H1 (cell line): Measurements from ENCODE around the gene NMU. TPM values are rescaled to one million over a fixed set of nuclear protein-coding genes. Genes with fewer than 3 reads are reported as not detected.

Experiments
- CTCF ChIA-PET: fragments of 300-600 bp; sonication (Branson Sonifier 250); formaldehyde crosslinking; loops from one replicate; lab custom pipeline; 2021; ENCODE audit not compliant: partially characterized antibody; lab: Charles Lee
- POLR2A ChIA-PET: fragments of 300-600 bp; sonication (Branson Sonifier 250); formaldehyde crosslinking; loops from one replicate; lab custom pipeline; 2021; ENCODE audit warnings: inconsistent platforms; ENCODE audit not compliant: partially characterized antibody; lab: Charles Lee
- DNase-seq, 2 experiments: peaks; one replicate each; pipeline versions ENCODE4 v3.0.0 to v3.0.0-alpha.2; 2010 to 2022; ENCODE audit warnings: low spot score in 2 of 2, low read depth in 1 of 2, mixed read lengths in 1 of 2
- FAIRE-seq: peaks from 2 replicates; lab custom pipeline; 2011; peaks lifted over from hg19 to GRCh38; lab: Jason Lieb, UNC
- H2AFZ ChIP-seq: 2 replicates; pipeline ENCODE4 v1.8.1; 2012; ENCODE audit warnings: low read length, inconsistent platforms
- H2AK5ac ChIP-seq: 2 replicates; pipeline ENCODE4 v1.6.1; 2013; ENCODE audit warnings: low read depth, low read length
- H2BK120ac ChIP-seq: replicated peaks from 2 replicates; pipeline ENCODE3; 2013; ENCODE audit warnings: low read depth, low read length, inconsistent platforms
- H2BK12ac ChIP-seq: 2 replicates; pipeline ENCODE4 v1.6.1; 2013; ENCODE audit warnings: low read depth, low read length
- H2BK15ac ChIP-seq: 2 replicates; pipeline ENCODE4 v1.6.1; 2013; ENCODE audit warnings: low read length
- H2BK20ac ChIP-seq: 2 replicates; pipeline ENCODE4 v1.6.1; 2013; ENCODE audit warnings: low read length
- H2BK5ac ChIP-seq: 2 replicates; pipeline ENCODE4 v1.6.1; 2013; ENCODE audit warnings: low read depth, low read length
- H3K14ac ChIP-seq: 2 replicates; pipeline ENCODE4 v1.6.1; 2013; ENCODE audit warnings: inconsistent platforms; ENCODE audit not compliant: insufficient read length
- H3K18ac ChIP-seq: 2 replicates; pipeline ENCODE4 v1.6.1; 2013; ENCODE audit warnings: low read length; ENCODE audit errors: extremely low read depth
- H3K23ac ChIP-seq: 2 replicates; pipeline ENCODE4 v1.6.1; 2013; ENCODE audit warnings: inconsistent platforms; ENCODE audit not compliant: insufficient read length
- H3K23me2 ChIP-seq: 2 replicates; pipeline ENCODE4 v1.6.1; 2013; ENCODE audit warnings: low read depth, low read length
- H3K27ac ChIP-seq: 2 replicates; pipeline ENCODE4 v1.6.1; 2011; ENCODE audit warnings: low read depth, low read length, inconsistent platforms
- H3K27me3 ChIP-seq, 4 experiments: replicated peaks in 1 of 4; 1 replicate in 1 of 4; 2 replicates in 3 of 4; pipeline versions ENCODE4 v1.6.1 to v1.8.1; 2011 to 2013; ENCODE audit warnings: low read length in 3 of 4, mild to moderate bottlenecking in 3 of 4, inconsistent platforms in 2 of 4, mixed read lengths in 2 of 4, moderate library complexity in 1 of 4; ENCODE audit not compliant: control insufficient read depth in 3 of 4, insufficient read depth in 3 of 4; ENCODE audit errors: extremely low read depth in 1 of 4
- H3K36me3 ChIP-seq, 4 experiments: 2 replicates each; pipeline versions ENCODE4 v1.6.1 to v1.8.1; 2011 to 2013; ENCODE audit warnings: mild to moderate bottlenecking in 4 of 4, low read length in 3 of 4, moderate library complexity in 2 of 4, control low read depth in 1 of 4, inconsistent platforms in 1 of 4; ENCODE audit not compliant: insufficient read depth in 4 of 4, control insufficient read depth in 2 of 4
- H3K4ac ChIP-seq: replicated peaks from 2 replicates; pipeline ENCODE3; 2013; ENCODE audit warnings: low read length, low read depth, mixed read lengths, inconsistent platforms; ENCODE audit not compliant: insufficient read length
- H3K4me1 ChIP-seq, 4 experiments: replicated peaks in 1 of 4; 1 replicate in 1 of 4; 2 replicates in 3 of 4; pipeline versions ENCODE4 v1.6.1 to v1.8.1; 2011 to 2013; ENCODE audit warnings: low read length in 3 of 4, inconsistent platforms in 2 of 4, mixed read lengths in 1 of 4; ENCODE audit not compliant: insufficient read depth in 4 of 4, control insufficient read depth in 3 of 4
- H3K4me2 ChIP-seq, 2 experiments: 2 replicates each; pipeline versions ENCODE4 v1.6.1 to v1.8.1; 2011 to 2013; ENCODE audit warnings: low read depth in 2 of 2, low read length in 2 of 2, control low read depth in 1 of 2, inconsistent platforms in 1 of 2, mild to moderate bottlenecking in 1 of 2; ENCODE audit not compliant: insufficient read depth in 1 of 2
- H3K4me3 ChIP-seq, 4 experiments: fragments of 200-600, 300-600 bp in 1 of 4; sonication (generic), shearing (Covaris generic), sonication (Bioruptor Twin) in 1 of 4; 2 replicates each; pipeline versions ENCODE4 v1.5.1 to v1.8.1; 2011 to 2016; ENCODE audit warnings: low read length in 4 of 4, low read depth in 3 of 4, control low read depth in 2 of 4, inconsistent platforms in 2 of 4, mild to moderate bottlenecking in 2 of 4, mixed read lengths in 1 of 4, moderate library complexity in 1 of 4; ENCODE audit not compliant: insufficient read depth in 2 of 4; ENCODE audit errors: extremely low read depth in 1 of 4
- H3K56ac ChIP-seq: replicated peaks from 2 replicates; pipeline ENCODE3; 2013; ENCODE audit warnings: low read depth, mild to moderate bottlenecking, mixed read lengths, low read length, inconsistent platforms; ENCODE audit not compliant: insufficient read length
- H3K79me1 ChIP-seq: 2 replicates; pipeline ENCODE4 v1.6.1; 2013; ENCODE audit warnings: low read depth, low read length, control low read depth
- H3K79me2 ChIP-seq, 2 experiments: 2 replicates each; pipeline versions ENCODE4 v1.6.1 to v1.8.1; 2012 to 2013; ENCODE audit warnings: low read length in 2 of 2, mild to moderate bottlenecking in 2 of 2, inconsistent platforms in 1 of 2; ENCODE audit not compliant: insufficient read depth in 2 of 2, control insufficient read depth in 1 of 2
- H3K9ac ChIP-seq, 4 experiments: replicated peaks in 1 of 4; 1 replicate in 1 of 4; 2 replicates in 3 of 4; pipeline versions ENCODE4 v1.6.1 to v1.8.1; 2011 to 2013; ENCODE audit warnings: low read depth in 3 of 4, low read length in 3 of 4, control low read depth in 2 of 4, mild to moderate bottlenecking in 2 of 4, moderate library complexity in 2 of 4, inconsistent platforms in 1 of 4; ENCODE audit errors: extremely low read depth in 1 of 4
- H3K9me3 ChIP-seq, 2 experiments: 2 replicates each; pipeline versions ENCODE4 v1.6.1 to v1.8.1; 2012 to 2013; ENCODE audit warnings: mild to moderate bottlenecking in 2 of 2, moderate library complexity in 2 of 2, control low read depth in 1 of 2, inconsistent platforms in 1 of 2, low read depth in 1 of 2, low read length in 1 of 2, mixed read lengths in 1 of 2; ENCODE audit not compliant: insufficient read depth in 2 of 2
- H4K20me1 ChIP-seq, 2 experiments: replicated peaks in 1 of 2; 2 replicates each; pipeline versions ENCODE3 to v1.8.1; 2011 to 2013; ENCODE audit warnings: inconsistent platforms in 2 of 2, low read length in 2 of 2, mild to moderate bottlenecking in 1 of 2; ENCODE audit not compliant: insufficient read depth in 2 of 2, control insufficient read depth in 1 of 2
- H4K5ac ChIP-seq: 2 replicates; pipeline ENCODE4 v1.6.1; 2013; ENCODE audit warnings: low read length, low read depth, mixed read lengths, inconsistent platforms; ENCODE audit not compliant: insufficient read length
- H4K8ac ChIP-seq: 2 replicates; pipeline ENCODE4 v1.8.0; 2013; ENCODE audit warnings: mild to moderate bottlenecking, moderate library complexity, low read length, inconsistent platforms; ENCODE audit not compliant: insufficient read depth; ENCODE audit errors: extremely low read depth
- H4K91ac ChIP-seq: replicated peaks from 2 replicates; pipeline ENCODE3; 2013; ENCODE audit warnings: low read length, mixed read lengths, inconsistent platforms; ENCODE audit not compliant: insufficient read length
- CTCF ChIP-seq, 3 experiments: IDR thresholded peaks; 1 replicate in 2 of 3; 2 replicates in 1 of 3; pipeline versions ENCODE4 v1.5.1 to v1.6.1; 2011; ENCODE audit warnings: low read length in 3 of 3, mild to moderate bottlenecking in 3 of 3, inconsistent platforms in 2 of 3, low read depth in 1 of 3, moderate library complexity in 1 of 3; ENCODE audit not compliant: insufficient read depth in 1 of 3; ENCODE audit errors: control extremely low read depth in 1 of 3
- GABPA ChIP-seq: IDR thresholded peaks from 2 replicates; pipeline ENCODE4 v1.6.1; 2011; ENCODE audit warnings: mild to moderate bottlenecking, low read length, moderate library complexity, borderline replicate concordance; ENCODE audit not compliant: insufficient read depth
- RBBP5 ChIP-seq: IDR thresholded peaks from 2 replicates; pipeline ENCODE4 v1.7.1; 2012; ENCODE audit warnings: low read depth, mild to moderate bottlenecking, inconsistent platforms, low read length, moderate library complexity, borderline replicate concordance
- WGBS, 2 experiments: shearing (Covaris generic) in 1 of 2; methylation state at CpG; one replicate each; pipeline versions ENCODE4 v1.1.6 to v1.1.7; 2013 to 2015; ENCODE audit warnings: low lambda C conversion rate in 2 of 2, mixed read lengths in 2 of 2, inconsistent platforms in 1 of 2, low coverage in 1 of 2, missing lambda C conversion rate in 1 of 2; ENCODE audit not compliant: insufficient replicate concordance in 2 of 2, insufficient coverage in 1 of 2, insufficient read length in 1 of 2; ENCODE audit errors: extremely low coverage in 1 of 2, missing lambda C conversion rate in 1 of 2; 5-methylcytosine and 5-hydroxymethylcytosine counted together
- long read RNA-seq, 2 experiments: library from RNA in 1 of 2; library from capped mRNA in 1 of 2; stranded (forward); transcript quantifications; one replicate each; pipeline ENCODE4 v2.0.0, GENCODE V29; 2021; ENCODE audit warnings: inconsistent platforms in 1 of 2
- polyA minus RNA-seq, 3 experiments: library from RNA; depleted of rRNA, polyadenylated mRNA; stranded (reverse); fragments of >200 nt; gene quantifications; 1 replicate in 2 of 3; 2 replicates in 1 of 3; pipeline ENCODE4 v1.2.3, GENCODE V29; 2011
- polyA plus RNA-seq, 7 experiments: library from polyadenylated mRNA; depleted of rRNA in 3 of 7; stranded (reverse) in 5 of 7; unstranded in 2 of 7; fragments of >200 nt in 5 of 7; fragments of 200-250 nt in 2 of 7; gene quantifications; 1 replicate in 5 of 7; 2 replicates in 1 of 7; 4 replicates in 1 of 7; pipeline versions ENCODE4 v1.2.1 to v1.2.3, GENCODE V29; 2011 to 2013; ENCODE audit warnings: missing spikeins in 2 of 7, mixed read lengths in 2 of 7
- total RNA-seq: library from RNA; stranded (reverse); fragmentation: NEBNext Ultra II Directional; extraction: Animal tissue kit (Norgen Biotek cat#: 25700); gene quantifications from 2 replicates; pipeline ENCODE4 v1.2.1, GENCODE V29; 2021

NMU gene, protein sequence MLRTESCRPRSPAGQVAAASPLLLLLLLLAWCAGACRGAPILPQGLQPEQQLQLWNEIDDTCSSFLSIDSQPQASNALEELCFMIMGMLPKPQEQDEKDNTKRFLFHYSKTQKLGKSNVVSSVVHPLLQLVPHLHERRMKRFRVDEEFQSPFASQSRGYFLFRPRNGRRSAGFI
- total RNA-seq, result 30.5 and 31.8 TPM in 2 replicates
- polyA plus RNA-seq (2011; rRNA removed), result 40.9 and 50.4 TPM in 2 replicates
- 44.8 TPM for polyA plus RNA-seq (2011; cell fraction: cytosol; rRNA removed)
- polyA plus RNA-seq (2011; cell fraction: nucleus; rRNA removed), result 12.8 TPM
- polyA plus RNA-seq (2012, experiment 1 of 2), result 33.5 to 41.0 TPM (median 34.4 TPM) in 4 replicates
- 35.0 TPM for polyA plus RNA-seq (2012, experiment 2 of 2)
- polyA plus RNA-seq (2013, experiment 1 of 2), result 36.3 TPM
- polyA plus RNA-seq (2013, experiment 2 of 2), result 44.5 TPM
- polyA minus RNA-seq (2011; rRNA and poly(A)+ RNA removed), result 6.1 and 8.9 TPM in 2 replicates
- 11.4 TPM for polyA minus RNA-seq (2011; cell fraction: cytosol; rRNA and poly(A)+ RNA removed)
- 9.8 TPM for polyA minus RNA-seq (2011; cell fraction: nucleus; rRNA and poly(A)+ RNA removed)
- long read RNA-seq, experiment 1, transcript NMU-201 (10 exons, 816 nt), result major isoform, 11 of 20 reads
- long read RNA-seq, experiment 1, partial matches to known transcripts, result 2 of 20 reads
- long read RNA-seq, experiment 1, other reads (novel, unspliced or antisense), result 6 of 20 reads
- long read RNA-seq, experiment 2, partial matches to known transcripts, result 1 of 5 reads
- long read RNA-seq, experiment 2, other reads (novel, unspliced or antisense), result 4 of 5 reads

DNA sequence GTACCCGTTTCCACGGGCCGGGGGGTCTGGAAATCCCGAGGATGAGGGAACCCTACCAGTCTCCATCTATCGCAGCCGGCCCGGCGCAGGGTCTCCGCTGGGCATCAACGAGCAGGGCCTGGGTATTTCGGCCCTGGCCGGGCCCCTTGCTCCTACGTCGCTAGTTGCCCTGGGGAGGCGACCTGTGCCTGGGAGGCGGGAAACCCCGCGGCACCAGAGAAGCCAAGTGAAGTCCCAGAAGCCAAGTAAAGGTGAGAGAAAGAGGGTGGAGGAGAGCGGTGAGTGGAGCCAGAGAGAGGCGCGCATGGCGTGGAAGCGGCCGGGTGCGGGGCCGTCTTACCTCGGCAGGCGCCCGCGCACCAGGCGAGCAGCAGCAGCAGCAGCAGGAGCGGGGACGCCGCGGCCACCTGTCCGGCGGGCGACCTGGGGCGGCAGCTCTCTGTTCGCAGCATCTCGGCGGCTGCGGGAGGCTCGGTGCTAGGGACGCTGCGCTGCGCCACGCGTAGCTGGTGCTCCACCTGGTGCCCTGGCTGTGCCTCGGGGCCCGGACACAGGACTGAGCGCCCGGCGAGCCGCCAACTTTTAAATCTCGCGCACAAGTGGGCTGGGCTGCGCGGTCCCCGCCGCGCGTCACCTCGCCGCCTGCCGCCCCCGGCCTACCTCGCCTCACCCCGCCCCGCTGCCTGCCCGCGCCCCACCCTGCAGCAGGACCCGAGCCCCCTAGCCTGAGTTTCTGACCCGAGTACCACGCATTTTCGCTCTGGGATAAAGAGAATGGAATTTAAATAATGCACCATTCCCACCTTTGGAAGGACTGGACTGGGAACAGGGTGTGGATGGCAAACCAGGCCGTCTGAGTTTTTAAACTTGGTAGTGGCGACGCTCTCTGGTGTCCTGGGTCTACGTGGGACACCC, at the start of gene NMU:
NMU (minus strand) TSS at position 558 of the 915 bp plus-strand sequence; CDS start at position 452, 106 bp downstream.
- no peak within 1 kb of the TSS for H3K56ac ChIP-seq
- H3K4ac ChIP-seq, result no peak within 1 kb of the TSS
- peaks cover 16% of the 10 kb centered on the region for H3K23me2 ChIP-seq
- H3K79me2 ChIP-seq, result peaks cover 0 to 11% of the 10 kb centered on the region in 2 experiments; a peak in 1 of 4 replicates
- H3K9ac ChIP-seq, result peak within 1 kb of the TSS in 3 of 4 experiments; percentile 38 to 73 (median 43); a peak in 5 of 7 replicates
- DNase-seq (peak in 1 of 2 experiments; percentile 73), FAIRE-seq (no peak)
- H2BK120ac ChIP-seq, result peak within 1 kb of the TSS; percentile 89
- 1% methylated on average over 54 of the region's 80 CpGs; no CpG with 5 or more reads in 1 of the 2 experiments for WGBS, 2 experiments
- H3K14ac ChIP-seq, result no peak within 1 kb of the TSS
- peaks cover 0 to 23% (median 15%) of the 10 kb centered on the region in 4 experiments; a peak in 6 of 7 replicates for H3K27me3 ChIP-seq
- no peaks in the 10 kb centered on the region for H3K36me3 ChIP-seq
- POLR2A ChIA-PET, result interaction anchor here (0.6 to 1.4 kb wide), 7 partner anchors 18 to 802 kb away, joined by 3 read pairs; partner anchors contain the start of gene TMEM165
- CTCF ChIA-PET, result interaction anchor here (1.7 to 2.2 kb wide), 2 partner anchors 93 to 231 kb away, joined by 3 to 4 read pairs; no protein-coding TSS in a partner anchor
- no peaks in the 10 kb centered on the region for H4K20me1 ChIP-seq
- H2AK5ac ChIP-seq, result no peak within 1 kb of the TSS; the same call in 1 of the 2 replicates
- H3K23ac ChIP-seq, result no peak within 1 kb of the TSS
- peaks cover 8 to 27% (median 15%) of the 10 kb centered on the region in 4 experiments; a peak in 6 of 7 replicates for H3K4me1 ChIP-seq
- peak within 1 kb of the TSS; percentile 64 for H3K18ac ChIP-seq
- H3K4me2 ChIP-seq, result peak within 1 kb of the TSS; percentile 92 to 96
- peak within 1 kb of the TSS; percentile 72 for H4K8ac ChIP-seq
- peak within 1 kb of the TSS; percentile 82 for H2BK12ac ChIP-seq
- H2BK20ac ChIP-seq, result peak within 1 kb of the TSS; percentile 29; the same call in 1 of the 2 replicates
- H3K4me3 ChIP-seq, result peak within 1 kb of the TSS; percentile 52 to 74 (median 66)
- no peaks in the 10 kb centered on the region for H3K9me3 ChIP-seq
- peak within 1 kb of the TSS; percentile 41; the same call in 1 of the 2 replicates for H2BK15ac ChIP-seq
- no peak within 1 kb of the TSS for H4K5ac ChIP-seq
- H2BK5ac ChIP-seq, result peak within 1 kb of the TSS; percentile 60; the same call in 1 of the 2 replicates
- peak within 1 kb of the TSS; percentile 77 for H2AFZ ChIP-seq
- no peaks in the 10 kb centered on the region for H3K79me1 ChIP-seq
- H3K27ac ChIP-seq, result no peak within 1 kb of the TSS
- H4K91ac ChIP-seq, result peak within 1 kb of the TSS; percentile 68
- TF ChIP-seq CTCF (IDR thresholded peaks at IDR 0.05; ENCODE audit: control extremely low read depth in 1 of 3, insufficient read depth in 1 of 3, low read depth in 1 of 3, low read length in 3 of 3), result peak; percentile 7 to 31 (median 9); a peak in 3 of 4 replicates
- peak; percentile 31; the same call in 1 of the 2 replicates for TF ChIP-seq RBBP5
- TF ChIP-seq GABPA, result peak; percentile 26; the same call in 1 of the 2 replicates
